GM12874 (cell line): ENCODE data around the gene RHBDD3.

Experiments
- CTCF ChIP-seq: IDR thresholded peaks from 2 replicates; pipeline ENCODE4 v1.5.1; 2011; ENCODE audit warnings: low read depth, mild to moderate bottlenecking, control low read depth, low read length, moderate library complexity; ENCODE audit not compliant: insufficient read depth

RHBDD3 gene

GRCh38 chr22:29270475-29271271, 2.9 kb upstream of the RHBDD3 start:
- no peak for TF ChIP-seq CTCF

GRCh38 chr22:29269731-29270474, 2.1 kb upstream of the RHBDD3 start:
- TF ChIP-seq CTCF = no peak

GRCh38 chr22:29269230-29269604, 1.4 kb upstream of the RHBDD3 start:
- TF ChIP-seq CTCF = no peak

- TF ChIP-seq CTCF = no peak
These were observed 889 bp upstream of the RHBDD3 start for GRCh38 chr22:29268511-29269229.

GRCh38 chr22:29267462-29267857, 321 bp downstream of the RHBDD3 start:
- TF ChIP-seq CTCF = no peak

GRCh38 chr22:29266564-29267461, 968 bp downstream of the RHBDD3 start:
- no peak for TF ChIP-seq CTCF

GRCh38 chr22:29265929-29266328, 1.9 kb downstream of the RHBDD3 start:
- no peak for TF ChIP-seq CTCF
